Activated CD8-positive, alpha-beta memory T cell treated with anti-CD3 and anti-CD28 coated beads, Interleukin-2, amount 50 U/mL, for 1 hour (primary cell): Measurements from ENCODE around the gene KHNYN.
"Not testable (repeated sequence)": the region's sequence is repeated elsewhere in the genome, so short reads cannot be mapped to it uniquely, and the experiment has no call there.

Experiments
- DNase-seq: peaks from one replicate; pipeline ENCODE4 v3.0.0-alpha.2; 2020; ENCODE audit errors: extremely low read depth

Gene KHNYN

DNA sequence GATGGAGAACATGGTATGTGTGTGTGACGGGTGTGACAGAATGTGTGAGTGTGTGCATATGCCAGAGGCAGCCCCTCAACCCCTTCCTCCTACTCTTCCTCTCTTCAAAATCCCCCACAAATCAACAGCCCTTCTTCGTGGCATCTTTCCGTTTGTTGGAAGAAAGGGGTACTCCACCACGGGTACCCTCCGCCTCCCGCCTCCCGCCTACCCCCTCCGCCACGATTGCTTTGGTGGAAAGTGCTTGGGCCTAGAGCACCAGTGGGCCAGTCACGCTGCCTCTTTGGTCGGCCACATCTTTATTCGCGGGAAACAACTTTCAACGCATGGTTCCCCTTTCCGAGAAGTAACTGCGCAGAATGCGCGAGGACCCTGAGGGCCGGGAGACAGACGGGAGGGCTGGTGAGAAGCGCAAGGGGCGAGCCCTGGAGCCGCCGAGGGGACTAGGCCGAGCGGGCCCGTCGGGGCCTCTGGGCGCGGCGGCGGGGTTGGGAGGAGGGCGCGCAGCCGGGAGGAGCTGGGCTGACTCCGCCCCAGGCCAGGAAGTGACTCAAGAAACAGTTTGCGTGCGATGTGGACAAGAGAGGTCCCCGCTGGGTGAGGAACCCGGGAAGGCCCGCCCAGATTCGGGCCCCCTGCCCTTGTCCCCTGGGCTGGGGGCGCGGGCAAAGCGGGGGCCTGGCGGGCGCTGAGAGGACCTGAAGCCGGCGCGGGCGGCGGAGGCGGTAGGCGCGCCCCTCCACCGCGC, at the start of gene KHNYN, which contains the start of gene CBLN3:
Gene KHNYN, plus strand, starts transcription at position 560 of the 748 bp plus-strand sequence. CDS start 777 bp downstream, outside the sequence.
Gene CBLN3, minus strand, starts transcription at position 274 of the 748 bp plus-strand sequence. CDS start 614 bp downstream, outside the sequence.
- peak; percentile 68 for DNase-seq

DNA sequence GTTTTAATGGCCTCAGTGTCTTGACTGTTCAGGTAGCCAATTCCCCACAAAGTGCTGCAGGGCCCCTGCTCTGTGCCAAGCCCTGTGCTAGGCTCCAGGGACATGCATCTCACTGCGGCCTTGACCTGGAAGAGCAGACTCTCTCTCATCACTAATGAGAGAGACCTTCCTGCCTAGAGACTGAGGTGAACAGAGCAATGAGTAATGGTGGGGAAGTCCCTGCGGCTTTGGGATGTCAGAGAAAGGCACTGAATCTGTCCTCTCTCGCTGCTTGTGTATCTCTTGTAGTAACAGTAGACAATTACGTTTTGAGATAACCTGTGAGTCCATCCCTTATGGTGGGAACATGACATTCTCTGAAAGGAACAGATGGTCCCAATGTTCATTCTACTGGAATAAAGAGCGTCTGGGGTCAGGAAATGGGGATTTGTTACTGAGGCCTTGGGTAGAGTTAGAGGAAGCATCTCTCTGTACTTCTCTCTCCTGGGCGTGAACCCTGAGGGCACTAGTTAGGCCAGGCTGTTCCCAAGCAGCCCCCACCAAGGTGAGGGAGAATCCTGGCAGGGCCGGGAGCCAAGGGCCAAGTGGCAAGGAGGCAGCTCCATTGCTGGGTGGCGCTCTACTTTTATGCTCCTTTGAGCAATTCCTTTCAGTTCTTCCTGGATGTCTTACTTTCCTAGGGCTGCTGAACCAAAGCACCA, 48.2 kb upstream of the KHNYN start:
- DNase-seq, result no peak

DNA sequence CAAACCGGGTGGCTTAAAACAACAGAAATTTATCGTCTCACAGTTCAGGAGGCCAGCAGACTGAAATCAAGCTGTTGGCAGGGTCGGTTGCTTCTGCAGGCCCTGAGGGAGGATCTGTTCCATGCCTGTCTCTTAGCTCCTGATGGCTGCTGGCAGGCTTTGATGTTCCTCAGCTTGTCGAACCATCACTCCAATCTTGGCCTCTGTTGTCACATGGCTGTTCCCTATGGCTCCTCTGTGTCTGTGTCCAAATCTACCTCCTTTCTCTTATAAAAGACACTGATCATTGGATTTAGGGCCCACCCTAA, 47.7 kb upstream of the KHNYN start:
- no peak for DNase-seq

DNA sequence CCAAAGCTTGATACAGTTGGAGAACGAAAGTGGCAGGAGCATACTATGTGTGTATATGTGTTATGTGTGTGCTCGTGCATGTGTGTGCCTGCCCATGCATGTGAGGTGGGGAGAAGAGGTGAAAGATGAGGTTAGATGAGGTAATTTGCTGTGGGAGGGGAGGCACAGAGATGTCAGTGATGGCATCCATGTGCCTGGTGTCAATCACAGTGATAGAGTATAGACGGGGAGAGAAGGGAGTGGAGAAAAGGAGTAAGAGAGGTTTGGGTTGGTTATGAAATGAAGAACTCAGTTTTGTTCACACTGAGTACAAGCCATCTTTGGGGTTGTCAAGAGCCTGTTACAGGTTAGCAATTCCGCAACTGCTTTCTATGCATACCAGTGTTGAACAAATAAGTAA, 45.6 kb upstream of the KHNYN start:
- DNase-seq, result no peak

DNA sequence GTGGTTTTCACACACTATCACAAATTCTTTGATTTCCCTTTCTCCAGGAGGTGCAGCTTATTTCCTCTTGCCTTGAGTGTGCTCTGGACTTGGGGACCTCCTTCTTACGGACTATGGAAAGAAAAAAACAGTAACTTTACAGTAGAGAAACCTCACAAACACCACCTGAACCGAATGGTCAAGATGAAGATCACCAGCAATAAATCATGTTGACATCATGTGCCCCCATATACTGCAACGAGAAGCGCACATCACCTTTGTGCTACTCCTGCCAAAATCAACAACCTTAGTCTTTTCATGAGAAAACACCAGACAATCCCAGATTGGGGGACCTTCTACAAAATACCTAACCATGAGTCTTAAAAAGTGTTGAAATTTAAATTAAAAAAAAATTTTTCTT, 44.2 kb upstream of the KHNYN start:
- DNase-seq, result no peak

DNA sequence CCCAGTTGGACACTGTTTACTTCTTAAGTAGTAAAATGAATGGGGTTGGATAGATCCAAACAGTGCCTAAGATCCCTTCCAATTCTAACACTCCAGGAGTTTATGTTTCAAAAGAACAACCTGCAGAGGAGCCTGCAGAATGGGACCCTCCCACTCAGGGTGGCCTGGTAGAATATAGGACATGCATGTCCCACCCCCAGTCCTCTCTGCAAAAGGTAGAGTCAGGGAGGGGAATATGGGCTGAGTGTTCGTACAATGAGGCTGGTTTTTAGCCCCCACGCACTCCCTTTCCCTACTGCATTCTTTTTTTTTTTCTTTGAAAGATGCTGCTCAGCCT, 42.8 kb upstream of the KHNYN start:
- no peak for DNase-seq

DNA sequence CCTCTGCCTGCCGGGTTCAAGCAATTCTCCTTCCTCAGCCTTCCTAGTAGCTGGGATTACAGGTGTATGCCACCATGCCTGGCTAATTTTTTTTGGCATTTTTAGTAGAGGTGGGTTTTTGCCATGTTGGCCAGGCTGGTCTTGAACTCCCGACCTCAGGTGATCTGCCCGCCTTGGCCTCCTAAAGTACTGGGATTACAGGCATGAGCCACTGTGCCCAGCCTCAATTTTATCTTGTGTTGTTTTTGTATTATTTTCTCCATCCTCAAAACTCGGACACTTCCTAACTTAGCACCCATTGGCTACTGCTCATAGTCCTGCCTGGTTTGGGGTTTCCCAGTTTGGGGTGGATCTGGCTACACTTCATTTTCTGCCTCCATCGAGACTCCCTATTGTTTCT, 42.2 kb upstream of the KHNYN start:
- not testable (repeated sequence) for DNase-seq

DNA sequence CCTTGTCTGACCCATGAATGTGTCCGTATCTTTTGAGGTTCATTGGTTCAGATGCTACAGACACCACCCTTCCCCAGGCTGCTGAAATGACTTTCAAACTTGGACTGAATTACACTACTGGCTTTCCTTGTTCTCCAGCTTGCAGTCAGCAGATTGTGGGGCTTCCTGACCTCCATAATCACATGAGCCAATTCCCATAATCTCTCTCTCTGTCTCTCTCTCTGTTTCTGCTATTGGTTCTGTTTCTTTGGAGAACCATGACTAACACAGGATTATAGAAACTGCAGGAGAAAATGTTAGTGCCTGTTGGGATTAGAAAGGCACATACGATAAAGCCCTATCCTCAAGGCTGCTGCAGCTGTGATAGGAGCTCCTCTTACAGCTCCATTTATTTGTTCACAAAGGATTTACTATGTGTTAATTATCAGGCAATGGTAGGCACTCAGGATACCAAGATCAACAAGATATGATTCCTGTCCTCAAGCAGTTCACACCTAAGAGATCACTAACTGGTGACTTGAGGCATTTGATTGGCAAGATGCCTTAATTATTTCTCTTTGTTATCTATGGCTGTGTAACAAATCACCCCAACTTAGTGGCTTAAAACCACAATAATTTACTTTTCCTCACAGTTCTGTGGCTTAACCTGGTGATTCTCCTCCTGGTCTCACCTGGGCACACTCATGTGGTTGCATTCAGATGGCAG, 41.1 kb upstream of the KHNYN start:
- DNase-seq, result no peak

DNA sequence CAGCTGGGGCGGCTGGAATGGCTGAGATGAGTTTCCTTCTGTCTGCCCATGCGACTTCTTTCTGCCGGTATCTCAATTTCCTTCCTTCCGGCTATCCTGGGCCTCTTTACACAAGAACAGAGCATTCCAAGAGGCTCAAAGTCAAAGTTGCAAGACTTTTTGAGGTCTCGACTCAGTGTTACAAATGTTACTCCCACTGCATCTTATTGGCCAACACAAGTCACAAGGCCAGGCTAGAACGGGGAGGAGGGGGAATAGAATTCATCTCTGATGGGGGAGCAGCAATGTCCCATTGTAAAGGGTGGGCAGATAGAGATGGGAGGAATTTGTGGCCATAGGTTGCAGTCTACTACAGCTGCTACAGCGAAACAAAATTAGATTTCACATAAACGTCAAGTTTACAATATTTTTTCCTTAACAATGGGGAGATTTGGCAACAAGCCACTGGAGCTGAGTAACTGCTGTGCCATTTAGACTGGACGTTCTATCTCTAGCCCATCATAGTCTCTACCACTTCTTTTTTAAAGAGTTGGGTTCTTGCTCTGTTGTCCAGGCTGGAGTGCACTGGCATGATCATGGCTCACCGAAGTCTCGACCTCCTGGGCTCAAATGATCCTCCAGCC, 40.4 kb upstream of the KHNYN start:
- no peak for DNase-seq

DNA sequence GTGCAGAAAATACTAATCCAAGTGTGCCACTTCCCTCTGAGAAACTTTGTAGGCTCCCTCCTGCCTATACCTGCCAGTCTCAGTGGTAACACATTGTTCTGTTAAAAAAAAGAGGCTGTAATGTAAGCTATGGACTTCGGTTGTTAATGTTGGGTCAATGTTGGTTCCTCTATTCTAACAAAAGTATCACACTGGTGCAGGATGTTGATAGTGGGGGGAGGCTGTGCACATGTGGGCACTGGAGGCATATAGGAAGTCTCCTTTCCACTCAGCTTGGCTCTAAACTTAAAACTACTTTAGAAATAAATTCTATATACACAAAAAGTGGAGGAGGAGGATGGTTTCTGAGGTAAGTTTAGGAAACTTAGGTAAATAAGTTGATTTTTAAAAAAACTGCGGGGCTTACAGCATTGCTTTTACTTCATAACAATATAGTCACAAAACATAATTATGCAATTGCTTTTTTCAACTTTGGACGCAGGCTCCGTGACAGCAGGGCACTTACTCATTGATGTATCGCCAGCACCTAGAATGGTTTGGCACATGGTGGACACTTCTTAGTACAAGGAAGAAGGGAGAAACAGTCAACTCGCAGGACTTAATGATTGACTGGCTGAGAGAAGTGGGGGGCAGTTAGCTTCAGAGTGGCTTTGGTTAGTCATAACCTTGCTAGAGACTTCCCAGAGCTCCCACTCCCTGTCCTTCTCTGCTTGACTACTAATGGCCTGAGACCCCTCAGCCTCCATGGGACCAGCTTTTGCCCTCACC, 38.9 kb upstream of the KHNYN start:
- DNase-seq, result no peak

DNA sequence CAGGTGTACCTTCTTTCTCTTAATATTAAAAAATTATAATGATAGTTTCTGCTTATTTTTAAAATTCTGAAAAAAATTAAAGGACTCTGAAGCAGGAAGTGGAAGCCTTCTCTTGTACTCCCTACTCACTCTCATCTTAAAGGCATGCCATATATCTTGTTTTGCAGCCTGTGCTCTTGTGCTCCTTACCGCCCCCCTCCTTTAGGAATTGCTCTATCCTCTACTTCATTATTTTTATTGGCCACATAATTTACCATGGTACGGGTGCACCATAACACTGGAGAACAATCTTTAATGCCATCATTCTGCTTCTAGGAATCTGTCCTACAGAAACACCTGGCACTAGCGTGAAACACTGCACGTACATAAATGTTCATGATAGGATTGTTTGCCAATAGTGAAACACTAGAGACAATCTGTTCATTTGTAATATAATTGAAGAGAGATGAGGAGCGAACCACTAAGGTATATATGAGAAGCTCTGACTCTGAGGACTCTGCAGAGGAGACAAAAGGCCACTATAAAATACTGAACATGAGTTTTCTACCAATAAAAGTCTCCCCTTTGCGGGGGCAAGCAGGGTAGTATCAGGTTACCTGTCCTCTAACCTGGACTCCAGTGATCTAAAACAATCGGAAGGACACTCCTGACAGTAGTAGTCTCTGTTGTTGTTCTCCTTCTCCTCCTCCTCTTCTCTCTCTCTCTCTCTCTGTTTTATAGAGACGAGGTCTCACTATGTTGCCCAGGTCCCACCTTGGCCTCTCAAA, 37.2 kb upstream of the KHNYN start:
- no peak for DNase-seq

DNA sequence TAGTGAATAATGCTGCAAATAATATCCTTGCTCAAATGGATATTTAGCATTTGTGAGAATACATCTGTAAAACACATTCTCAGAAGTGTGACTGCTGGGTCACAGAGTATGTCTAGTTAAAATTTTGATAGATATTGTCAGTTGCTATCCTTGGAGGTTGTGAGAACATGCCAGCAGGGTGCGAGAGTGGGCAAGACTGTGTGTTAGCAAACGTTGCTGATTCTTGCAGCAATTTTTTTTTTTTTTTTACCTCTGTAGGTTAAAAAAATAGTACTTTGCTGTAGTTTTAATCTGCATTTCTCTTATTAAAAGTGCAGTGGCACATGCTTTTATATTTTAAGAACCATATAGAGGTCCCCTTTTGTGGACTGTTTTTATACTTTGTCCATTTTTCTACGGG, 35.5 kb upstream of the KHNYN start:
- DNase-seq, result no peak

DNA sequence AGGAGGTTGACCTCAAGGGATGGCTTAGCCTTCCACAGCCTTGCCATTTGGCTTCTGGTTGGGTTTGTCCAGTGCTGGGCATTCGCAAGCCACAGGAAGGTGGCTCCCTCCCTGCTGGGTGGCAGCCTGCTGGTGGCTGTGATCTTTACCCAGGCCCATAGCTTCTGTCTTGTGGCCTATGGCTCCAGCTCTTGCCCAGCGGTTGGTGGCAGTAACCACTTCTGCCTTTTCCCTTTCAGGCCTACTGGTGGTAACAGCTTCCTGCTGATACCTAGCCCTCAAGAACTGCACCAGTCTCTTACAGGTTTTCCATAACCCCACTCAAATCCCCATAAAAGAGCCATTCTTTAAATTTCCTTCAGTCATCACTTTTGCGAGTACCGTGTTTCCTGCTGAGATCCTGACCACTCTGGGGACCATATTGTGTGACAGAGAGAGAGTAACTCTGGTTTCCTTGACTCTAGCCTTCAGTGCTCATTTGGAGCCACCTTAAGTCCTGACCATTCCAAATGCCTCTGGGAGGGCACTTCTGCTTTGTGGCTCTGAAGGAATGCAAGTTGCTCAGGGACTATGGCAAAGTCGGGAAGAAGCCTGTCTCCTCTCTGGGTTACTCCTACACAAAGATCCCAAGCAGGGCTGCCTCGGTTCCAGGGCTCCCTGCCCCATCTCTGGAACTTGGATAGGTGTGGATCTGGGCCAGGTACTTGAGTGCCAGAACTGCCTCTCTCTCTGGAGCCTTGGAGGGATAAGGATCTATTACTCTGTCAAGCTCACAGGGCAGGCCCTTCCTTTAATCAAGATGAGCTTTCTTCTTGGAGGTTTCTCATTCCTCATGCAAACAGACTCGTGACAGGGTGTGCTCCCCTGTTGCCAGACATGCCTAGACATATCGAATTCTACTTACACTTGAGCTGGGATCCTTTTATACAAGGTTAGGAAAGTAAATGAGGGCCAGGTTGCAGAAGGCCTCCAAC, 33.9 kb upstream of the KHNYN start:
- DNase-seq, result no peak

DNA sequence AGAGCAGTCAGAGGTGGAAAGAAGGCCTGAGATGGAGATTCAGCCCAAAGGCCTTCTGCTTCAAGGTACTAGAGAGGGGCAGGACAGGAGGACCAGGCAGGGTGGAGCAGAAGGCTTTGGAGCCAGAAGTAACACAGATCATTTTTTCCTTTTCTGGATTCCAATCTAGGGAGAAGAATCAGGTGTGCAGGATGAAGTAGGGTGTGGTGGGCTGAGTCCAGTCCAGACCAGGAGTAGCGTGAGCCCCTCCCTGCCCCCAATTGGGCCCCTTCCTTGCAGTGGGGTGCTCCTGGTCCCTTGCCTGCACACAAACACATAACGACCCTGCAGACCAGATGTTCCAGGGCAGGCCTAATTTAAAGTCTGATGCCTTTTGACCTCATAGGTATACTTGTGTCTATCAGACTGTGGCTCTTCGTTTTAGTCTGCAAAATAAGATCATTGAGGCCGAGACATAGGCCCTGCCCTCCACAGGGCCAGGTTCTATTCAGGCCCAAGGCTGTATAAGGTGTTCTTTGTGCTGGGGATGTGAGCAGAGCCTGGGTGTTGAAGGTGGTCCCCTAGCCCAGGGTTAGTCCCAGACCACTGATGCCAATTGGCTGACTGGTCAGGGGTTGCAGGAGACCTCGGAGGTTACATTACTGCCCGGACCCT, 32.0 kb upstream of the KHNYN start:
- DNase-seq, result no peak

DNA sequence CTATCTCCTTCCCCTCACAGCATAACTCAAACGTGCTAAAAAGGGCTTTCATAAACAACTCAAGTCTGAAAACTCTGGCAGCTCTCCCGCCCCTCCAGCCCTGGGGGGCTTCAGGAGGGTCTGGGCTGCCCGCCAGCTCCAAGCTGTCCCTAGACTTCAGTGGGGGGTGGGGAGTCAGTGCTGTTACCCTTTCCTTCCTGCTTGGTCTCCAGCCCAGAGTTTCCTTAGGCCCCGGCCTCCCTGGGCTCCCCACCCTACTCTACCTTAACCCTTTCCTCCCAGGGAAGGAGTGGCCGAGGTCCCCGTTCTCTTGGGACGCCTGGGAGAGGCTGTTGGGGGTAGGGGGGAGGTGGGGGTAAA, 31.5 kb upstream of the KHNYN start:
- DNase-seq, result no peak

DNA sequence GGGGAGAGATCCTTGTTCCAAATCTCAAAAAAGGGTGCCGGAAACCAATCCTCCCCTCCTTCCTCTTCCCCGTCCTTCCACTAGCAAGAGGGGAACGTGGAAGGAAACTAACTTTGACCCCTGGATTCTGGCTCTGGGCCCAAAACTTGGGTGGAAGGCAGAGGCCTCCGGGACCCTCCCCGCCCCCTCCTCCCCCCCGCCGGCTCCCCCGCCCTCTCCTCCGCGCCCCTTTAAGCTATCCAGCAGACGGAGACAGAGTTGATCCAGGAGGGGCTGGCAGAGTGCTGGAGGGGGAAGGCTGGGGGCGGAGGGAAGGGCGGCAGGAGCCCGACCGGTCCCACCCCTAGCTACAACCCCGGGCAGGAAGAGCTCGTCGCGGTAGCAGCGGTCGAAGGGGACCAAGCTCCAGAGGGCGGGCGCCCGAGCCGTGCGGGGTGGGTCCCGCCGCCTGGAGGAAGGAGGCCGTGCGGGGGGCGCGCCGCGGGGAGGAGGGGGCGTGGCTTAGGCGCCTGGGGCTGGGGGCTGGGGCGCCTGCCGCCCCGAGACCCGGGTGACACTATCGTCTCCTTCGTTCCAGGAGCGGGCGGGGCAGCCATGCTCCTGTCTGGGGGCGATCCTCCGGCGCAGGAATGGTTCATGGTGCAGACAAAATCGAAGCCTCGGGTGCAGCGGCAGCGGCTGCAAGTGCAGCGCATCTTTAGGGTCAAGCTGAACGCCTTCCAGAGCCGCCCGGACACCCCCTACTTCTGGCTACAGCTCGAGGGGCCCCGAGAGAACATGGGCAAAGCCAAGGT, 30.9 kb upstream of the KHNYN start, which contains the start of gene NYNRIN:
Gene NYNRIN, plus strand, starts transcription at position 351 of the 794 bp plus-strand sequence. Its CDS starts 244 bp downstream, at position 595.
- DNase-seq, result no peak

DNA sequence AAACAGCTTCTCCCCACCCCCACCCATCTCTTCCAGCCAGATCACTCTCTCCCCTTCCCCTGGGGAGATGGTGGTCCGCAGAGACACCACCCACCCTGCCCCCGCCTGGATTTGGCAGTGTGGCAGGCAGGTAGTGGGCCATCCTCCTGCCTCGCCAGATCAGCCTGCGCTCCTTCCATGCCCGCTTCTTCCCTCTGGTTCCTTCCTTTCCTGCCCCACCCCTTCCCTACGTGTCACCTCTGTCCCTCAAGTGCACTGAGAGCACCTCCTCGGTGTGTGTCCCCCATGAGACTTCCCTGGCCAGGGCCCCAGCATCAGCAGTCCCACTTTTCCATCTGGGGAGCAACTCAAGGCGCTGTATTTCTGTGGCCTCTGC, 30.3 kb upstream of the KHNYN start:
- DNase-seq, result no peak

DNA sequence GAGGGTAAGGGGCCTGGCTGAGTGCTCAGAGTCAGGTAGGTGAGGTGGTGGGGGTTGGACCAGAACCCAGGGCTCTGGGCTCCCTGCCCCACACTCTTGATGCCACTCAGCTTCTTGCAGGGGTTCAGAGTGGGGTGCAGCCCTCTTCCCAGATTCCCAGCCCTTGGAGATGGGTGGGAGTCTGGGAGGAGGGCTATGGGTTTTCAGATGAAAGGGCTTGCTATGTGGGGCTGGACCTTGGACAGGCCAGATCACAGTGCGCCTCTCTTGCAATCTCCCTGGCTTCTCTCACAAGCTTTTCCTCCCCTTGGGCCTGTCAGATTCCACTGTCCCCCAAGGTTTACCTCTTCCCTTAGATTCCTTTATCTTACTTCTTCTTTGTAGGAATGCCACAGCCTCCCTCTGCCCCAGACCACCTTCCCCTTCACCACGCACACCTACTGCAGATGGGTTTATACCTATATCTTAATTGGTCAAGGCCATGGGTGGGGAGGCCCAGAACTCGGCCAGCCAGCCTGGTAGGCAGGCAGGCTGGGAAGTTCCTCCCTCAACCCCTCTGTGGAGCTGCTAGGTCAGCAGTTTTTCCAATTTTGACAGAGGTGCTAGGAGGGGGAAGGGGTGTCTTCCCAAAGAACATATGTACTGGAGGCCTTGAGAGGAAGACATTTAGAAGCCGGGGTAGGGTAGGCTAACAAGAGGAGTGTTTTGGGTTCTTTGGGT, 29.6 kb upstream of the KHNYN start:
- no peak for DNase-seq
